Fibroblast of lung (primary cell): ENCODE results near the gene SUMO1. TPM values are rescaled to one million over a fixed set of nuclear protein-coding genes. Genes with fewer than 3 reads are reported as not detected.
A peak's percentile ranks its signal among the peaks of the same experiment; 100 is the strongest.

ENCODE experiments used
- DNase-seq, 2 donors: peaks; one replicate each; pipeline versions ENCODE4 v3.0.0 to v3.0.0-alpha.2; 2010; ENCODE audit warnings: low read depth in 2 of 2
- H2AFZ ChIP-seq: 2 replicates; pipeline ENCODE4 v1.5.1; 2012; ENCODE audit warnings: low read length, control low read depth, inconsistent platforms
- H3K27ac ChIP-seq: 2 replicates; pipeline ENCODE4 v1.5.1; 2011; ENCODE audit warnings: low read length, control low read depth; ENCODE audit not compliant: insufficient read depth
- H3K27me3 ChIP-seq: 2 replicates; pipeline ENCODE4 v1.5.1; 2011; ENCODE audit warnings: mild to moderate bottlenecking, low read length; ENCODE audit not compliant: control insufficient read depth, insufficient read depth
- H3K36me3 ChIP-seq: 2 replicates; pipeline ENCODE4 v1.5.1; 2011; ENCODE audit warnings: low read length; ENCODE audit not compliant: control insufficient read depth, insufficient read depth
- H3K4me1 ChIP-seq: 2 replicates; pipeline ENCODE4 v1.5.1; 2011; ENCODE audit warnings: low read length; ENCODE audit not compliant: control insufficient read depth, insufficient read depth; ENCODE audit errors: extremely low read depth
- H3K4me2 ChIP-seq: 2 replicates; pipeline ENCODE4 v1.5.1; 2011; ENCODE audit warnings: low read length, control low read depth; ENCODE audit not compliant: insufficient read depth; ENCODE audit errors: extremely low read depth
- H3K4me3 ChIP-seq, 4 experiments: fragments of 200-600 bp in 1 of 4; sonication (generic) in 1 of 4; replicated peaks in 1 of 4; 2 replicates each; pipeline ENCODE4 v1.5.1; 2011 to 2016; ENCODE audit warnings: low read length in 4 of 4, low read depth in 3 of 4, mild to moderate bottlenecking in 3 of 4, control low read depth in 2 of 4, inconsistent platforms in 1 of 4, mixed read lengths in 1 of 4; ENCODE audit not compliant: insufficient read depth in 1 of 4; ENCODE audit errors: control extremely low read depth in 1 of 4
- H3K79me2 ChIP-seq: 2 replicates; pipeline ENCODE4 v1.5.1; 2012; ENCODE audit warnings: mild to moderate bottlenecking, low read length, inconsistent platforms; ENCODE audit not compliant: control insufficient read depth, insufficient read depth
- H3K9ac ChIP-seq: 2 replicates; pipeline ENCODE4 v1.5.1; 2011; ENCODE audit warnings: mild to moderate bottlenecking, low read length, control low read depth; ENCODE audit not compliant: insufficient read depth
- H3K9me3 ChIP-seq: 2 replicates; pipeline ENCODE4 v1.5.1; 2012; ENCODE audit warnings: low read depth, low read length; ENCODE audit not compliant: control insufficient read depth, insufficient read depth
- H4K20me1 ChIP-seq: 2 replicates; pipeline ENCODE4 v1.5.1; 2011; ENCODE audit warnings: low read length; ENCODE audit not compliant: control insufficient read depth, insufficient read depth; ENCODE audit errors: extremely low read depth
- CTCF ChIP-seq, 2 donors: IDR thresholded peaks in 1 of 2; conservative IDR thresholded peaks in 1 of 2; 1 replicate in 1 of 2; 2 replicates in 1 of 2; pipeline ENCODE4 v1.5.1; 2011 to 2012; ENCODE audit warnings: low read length in 2 of 2, control low read depth in 1 of 2, inconsistent platforms in 1 of 2, low read depth in 1 of 2, mild to moderate bottlenecking in 1 of 2
- EZH2 ChIP-seq: IDR thresholded peaks from 2 replicates; pipeline ENCODE4 v1.5.1; 2012; ENCODE audit warnings: low read length, control low read depth, mild to moderate bottlenecking; ENCODE audit errors: missing control alignments
- polyA plus RNA-seq, 2 donors: library from polyadenylated mRNA; depleted of rRNA in 1 of 2; stranded (reverse) in 1 of 2; unstranded in 1 of 2; fragments of >200 nt; gene quantifications; 2 replicates each; pipeline ENCODE4 v1.2.1, GENCODE V29; 2011 to 2012; ENCODE audit warnings: missing spikeins in 1 of 2
- total RNA-seq: library from RNA; depleted of rRNA; stranded (reverse); fragments of >200 nt; gene quantifications from 2 replicates; pipeline ENCODE4 v1.2.1, GENCODE V29; 2014

Gene SUMO1
- total and polyA plus RNA-seq, 2 donors (not counting 1 experiment from before 2014, with no cell fraction given): 107 to 170 TPM

GRCh38 chr2:202165945-202166344 is 72.5 kb downstream of the SUMO1 start:
- Histone ChIP-seq H3K36me3 (no peaks in the 10 kb centered on the region), H3K4me3 (no peak overlapping the region), H3K79me2 (no peaks in the 10 kb centered on the region), H3K4me2 (no peak overlapping the region), H3K27me3 (no peaks in the 10 kb centered on the region), H2AFZ (no peak overlapping the region), H3K9ac (no peak overlapping the region), H3K9me3 (no peaks in the 10 kb centered on the region), H4K20me1 (no peaks in the 10 kb centered on the region), H3K4me1 (peaks cover 4% of the 10 kb centered on the region), H3K27ac (no peak overlapping the region)
- DNase-seq: peak; percentile 26 to 65
- TF ChIP-seq EZH2 (no peak), CTCF (conservative IDR thresholded peaks at IDR 0.05 in 1 of 2, IDR thresholded peaks at IDR 0.05 in 1 of 2; ENCODE audit: low read depth in 1 of 2, low read length in 2 of 2) (no peak)

GRCh38 chr2:202165208-202165607 is 73.2 kb downstream of the SUMO1 start:
- Histone ChIP-seq H3K4me2 (no peak overlapping the region), H3K27ac (no peak overlapping the region), H3K4me1 (peaks cover 6% of the 10 kb centered on the region), H3K9me3 (no peaks in the 10 kb centered on the region), H3K9ac (no peak overlapping the region), H2AFZ (no peak overlapping the region), H3K27me3 (no peaks in the 10 kb centered on the region), H3K79me2 (no peaks in the 10 kb centered on the region), H3K36me3 (no peaks in the 10 kb centered on the region), H4K20me1 (no peaks in the 10 kb centered on the region), H3K4me3 (no peak overlapping the region)
- no peak for DNase-seq
- TF ChIP-seq CTCF (conservative IDR thresholded peaks at IDR 0.05 in 1 of 2, IDR thresholded peaks at IDR 0.05 in 1 of 2; ENCODE audit: low read depth in 1 of 2, low read length in 2 of 2) (no peak), EZH2 (no peak)

- no peak overlapping the region for H3K4me2 ChIP-seq
Observed at GRCh38 chr2:202164411-202164810, 74.0 kb downstream of the SUMO1 start.

More at GRCh38 chr2:202164411-202164810, 74.0 kb downstream of the SUMO1 start:
- no peaks in the 10 kb centered on the region for H3K9me3 ChIP-seq
- no peak for TF ChIP-seq EZH2
- TF ChIP-seq CTCF (conservative IDR thresholded peaks at IDR 0.05 in 1 of 2, IDR thresholded peaks at IDR 0.05 in 1 of 2; ENCODE audit: low read depth in 1 of 2, low read length in 2 of 2): no peak
- no peak overlapping the region for H3K4me3 ChIP-seq
- H3K79me2 ChIP-seq: no peaks in the 10 kb centered on the region
- H3K27ac ChIP-seq: no peak overlapping the region
- no peaks in the 10 kb centered on the region for H3K27me3 ChIP-seq
- DNase-seq: peak in 1 of 2 donors; percentile 49
- peaks cover 6% of the 10 kb centered on the region for H3K4me1 ChIP-seq
- H2AFZ ChIP-seq: no peak overlapping the region
- H3K36me3 ChIP-seq: no peaks in the 10 kb centered on the region
- no peak overlapping the region for H3K9ac ChIP-seq
- no peaks in the 10 kb centered on the region for H4K20me1 ChIP-seq
